GM12874 (cell line): ENCODE results near the gene CBLN3.

Experiments used
- CTCF ChIP-seq: IDR thresholded peaks from 2 replicates; pipeline ENCODE4 v1.5.1; 2011; ENCODE audit warnings: low read depth, mild to moderate bottlenecking, control low read depth, low read length, moderate library complexity; ENCODE audit not compliant: insufficient read depth

Gene CBLN3

GRCh38 chr14:24463017-24463883 lies 33.8 kb upstream of the CBLN3 start:
- no peak for TF ChIP-seq CTCF

GRCh38 chr14:24461336-24461735 lies 31.9 kb upstream of the CBLN3 start:
- no peak for TF ChIP-seq CTCF

- TF ChIP-seq CTCF: no peak
Measured at GRCh38 chr14:24459331-24459730, 29.9 kb upstream of the CBLN3 start.

- no peak for TF ChIP-seq CTCF
Measured at GRCh38 chr14:24458736-24459135, 29.3 kb upstream of the CBLN3 start.

- no peak for TF ChIP-seq CTCF
Measured at GRCh38 chr14:24456980-24457379, 27.5 kb upstream of the CBLN3 start.

GRCh38 chr14:24443053-24443665 lies 13.7 kb upstream of the CBLN3 start:
- no peak for TF ChIP-seq CTCF

- TF ChIP-seq CTCF: no peak
Measured at GRCh38 chr14:24442240-24443052, 13.0 kb upstream of the CBLN3 start, which contains the start of gene SDR39U1. Gene SDR39U1, minus strand, starts transcription at chr14:24442776. Its CDS starts 7 bp downstream, at chr14:24442769.
